Pancreas (tissue), 10 donors: Measurements from ENCODE around the gene TTC38. TPM values are rescaled to one million over a fixed set of nuclear protein-coding genes. Genes with fewer than 3 reads are reported as not detected.
A peak's percentile ranks its signal among the peaks of the same experiment; 100 is the strongest.
"Not testable (repeated sequence)": the region's sequence is repeated elsewhere in the genome, so short reads cannot be mapped to it uniquely, and the experiment has no call there.

Source experiments
- ATAC-seq, 4 donors: fragments of 200-7000 bp; cut with Tn5 transposase; one replicate each; pipeline versions ENCODE4 v1.8.0 to v1.9.1; 2020; ENCODE audit warnings: mild to moderate bottlenecking in 4 of 4, moderate library complexity in 4 of 4
- DNase-seq, 6 donors: peaks; one replicate each; pipeline ENCODE4 v3.0.0-alpha.2; 2020
- FAIRE-seq: peaks from 2 replicates; lab custom pipeline; 2012; peaks lifted over from hg19 to GRCh38; lab: Jason Lieb, UNC
- H3K27ac ChIP-seq, 4 donors: fragments of 200-600 bp; sonication (generic); 1 replicate in 3 of 4; 2 replicates in 1 of 4; pipeline versions ENCODE4 v1.5.0 to v1.8.0; 2020
- H3K27me3 ChIP-seq, 4 donors: fragments of 200-600 bp; one replicate each; pipeline ENCODE4 v1.8.0; 2021
- H3K36me3 ChIP-seq, 3 donors: fragments of 200-600 bp; sonication (generic) in 1 of 3; one replicate each; pipeline versions ENCODE4 v1.5.0 to v1.8.0; 2020 to 2021
- H3K4me1 ChIP-seq, 3 donors: fragments of 200-600 bp; one replicate each; pipeline ENCODE4 v1.8.0; 2021
- H3K4me3 ChIP-seq, 4 donors: fragments of 200-600 bp; sonication (generic) in 2 of 4; one replicate each; pipeline versions ENCODE4 v1.5.0 to v1.8.0; 2020 to 2021
- H3K9me3 ChIP-seq, 4 donors: fragments of 200-600 bp; one replicate each; pipeline ENCODE4 v1.8.0; 2021
- WGBS, 2 donors: extraction: QIAGEN DNeasy Blood & Tissue Kit; methylation state at CpG; one replicate each; pipeline ENCODE4 v1.1.7; 2013; 5-methylcytosine and 5-hydroxymethylcytosine counted together
- intact Hi-C, 3 donors: fragments of 100-400 bp; cut with DNase I; formaldehyde crosslinking; loops; one replicate each; pipeline versions ENCODE4 v1.11.1 to v1.14.2; 2022
- polyA plus RNA-seq, 2 donors: library from polyadenylated mRNA; stranded (reverse); fragments of 200-250 nt; gene quantifications; one replicate each; pipeline ENCODE4 v1.2.3, GENCODE V29; 2013
- total RNA-seq, 6 donors: library from RNA; stranded (reverse); fragmentation: NEBNext Ultra II Directional in 4 of 6; extraction: Animal tissue kit (Norgen Biotek cat#: 25700) in 4 of 6; gene quantifications; one replicate each; pipeline versions ENCODE4 v1.2.1 to v1.2.4, GENCODE V29; 2021 to 2023
- TF ChIP-seq, protein P1 (sequence below), 4 donors: fragments of 200-600 bp; sonication (generic) in 3 of 4; IDR thresholded peaks; one replicate each; pipeline versions ENCODE4 v1.5.0 to v1.8.0; 2021; ENCODE audit warnings: antibody characterized with exemption in 4 of 4
- donor health status: healthy with polysubstance abuse.
- donor health status: DM: no; HTN: no; CAD: no; lungs with moderate emphysema.
- donor health status: DM: no; HTN: no; CAD: no.
- donor health status: control.
- donor health status: control.
- donor health status: Bipolar disorder and iron deficiency.
- donor health status: DM: yes; HTN: yes; CAD: no.
- donor health status: DM: no; HTN: no; CAD: no.
- donor health status: DM: no; HTN: no; CAD: no.
- donor health status: DM: yes; HTN: yes; CAD: no.

The TTC38 gene
- total and polyA plus RNA-seq, 8 donors: 18.6 to 32.8 (median 23.3) TPM

DNA sequence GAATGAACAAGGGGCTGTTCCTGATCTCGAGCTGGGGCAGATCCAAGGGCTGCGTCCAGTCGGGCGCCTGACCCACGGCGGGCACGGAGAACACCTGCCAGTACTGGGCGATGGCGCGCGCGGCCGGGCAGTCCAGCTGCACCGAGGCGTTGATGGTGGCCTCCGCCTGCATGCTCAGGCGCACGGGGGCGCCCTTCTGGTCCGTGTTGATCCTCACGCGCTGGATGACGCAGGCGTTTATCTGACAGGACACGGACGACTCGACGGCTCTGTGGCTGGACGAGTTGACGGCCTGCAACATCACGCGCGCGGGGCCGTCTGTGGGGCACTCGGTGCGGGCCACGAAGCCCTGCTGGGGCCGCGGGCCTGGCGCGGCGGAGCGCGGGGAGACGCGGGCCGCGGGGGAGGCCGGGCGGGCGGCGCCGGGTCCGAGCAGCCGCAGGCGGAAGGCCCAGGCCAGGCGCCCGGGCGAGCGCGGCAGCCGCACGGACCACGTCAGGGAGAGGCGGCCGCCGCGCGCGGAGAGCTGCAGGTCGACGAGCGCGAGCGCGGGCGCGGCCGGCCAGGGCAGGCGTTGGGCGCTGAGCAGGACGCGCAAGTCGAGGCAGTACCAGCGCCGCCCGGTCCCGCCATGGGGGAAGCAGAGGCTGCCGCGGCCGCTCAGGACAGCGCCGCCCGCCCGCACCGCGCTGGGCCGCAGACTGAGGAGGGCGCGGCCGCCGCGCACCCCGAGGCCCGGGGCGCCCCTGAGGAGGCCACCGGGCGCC is 5.2 kb upstream of the TTC38 start:
- peaks cover 7 to 9% (median 8%) of the 10 kb centered on the region in 3 donors for H3K4me1 ChIP-seq
- no peaks in the 10 kb centered on the region for H3K9me3 ChIP-seq
- DNase-seq: peak in 4 of 6 donors; percentile 31 to 72 (median 62)
- no peaks in the 10 kb centered on the region for H3K27me3 ChIP-seq
- peak overlapping the region in 1 of 4 donors; percentile 1 for H3K4me3 ChIP-seq
- H3K36me3 ChIP-seq: no peaks in the 10 kb centered on the region
- no peak overlapping the region for H3K27ac ChIP-seq
- FAIRE-seq: no peak
- TF ChIP-seq, protein P1, sequence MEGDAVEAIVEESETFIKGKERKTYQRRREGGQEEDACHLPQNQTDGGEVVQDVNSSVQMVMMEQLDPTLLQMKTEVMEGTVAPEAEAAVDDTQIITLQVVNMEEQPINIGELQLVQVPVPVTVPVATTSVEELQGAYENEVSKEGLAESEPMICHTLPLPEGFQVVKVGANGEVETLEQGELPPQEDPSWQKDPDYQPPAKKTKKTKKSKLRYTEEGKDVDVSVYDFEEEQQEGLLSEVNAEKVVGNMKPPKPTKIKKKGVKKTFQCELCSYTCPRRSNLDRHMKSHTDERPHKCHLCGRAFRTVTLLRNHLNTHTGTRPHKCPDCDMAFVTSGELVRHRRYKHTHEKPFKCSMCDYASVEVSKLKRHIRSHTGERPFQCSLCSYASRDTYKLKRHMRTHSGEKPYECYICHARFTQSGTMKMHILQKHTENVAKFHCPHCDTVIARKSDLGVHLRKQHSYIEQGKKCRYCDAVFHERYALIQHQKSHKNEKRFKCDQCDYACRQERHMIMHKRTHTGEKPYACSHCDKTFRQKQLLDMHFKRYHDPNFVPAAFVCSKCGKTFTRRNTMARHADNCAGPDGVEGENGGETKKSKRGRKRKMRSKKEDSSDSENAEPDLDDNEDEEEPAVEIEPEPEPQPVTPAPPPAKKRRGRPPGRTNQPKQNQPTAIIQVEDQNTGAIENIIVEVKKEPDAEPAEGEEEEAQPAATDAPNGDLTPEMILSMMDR (IDR thresholded peaks at IDR 0.05): no peak
- intact Hi-C loops: no loop called here
- WGBS, 2 donors: 14 to 23% methylated on average over 80 to 109 of the region's 109 CpGs
- peak in 3 of 4 donors; percentile 18 to 67 (median 24) for ATAC-seq

DNA sequence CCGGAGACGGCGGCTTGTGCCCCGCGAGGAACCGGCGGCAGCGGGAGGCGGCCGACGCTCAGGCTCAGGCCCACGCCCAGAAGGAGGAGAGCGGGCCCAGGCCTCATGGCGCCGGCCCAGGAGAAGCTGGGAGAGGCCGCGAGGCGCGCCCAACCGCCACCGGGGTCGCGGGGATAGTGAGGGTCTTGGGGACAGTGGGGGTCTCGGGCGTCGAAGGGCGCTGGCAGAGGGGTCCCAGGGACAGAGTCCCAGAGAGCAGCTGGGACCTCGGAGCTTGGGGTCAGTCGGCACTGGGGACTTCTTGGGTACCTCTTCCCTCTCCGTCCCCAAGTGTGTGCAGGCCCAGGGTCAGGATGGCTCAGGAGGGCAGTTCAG is 4.6 kb upstream of the TTC38 start, which contains the start of gene PKDREJ:
Gene PKDREJ (minus strand): TSS at position 128 of the 375 bp plus-strand sequence. CDS start 21 bp downstream, at position 107.
- Histone ChIP-seq H3K27ac (no peak within 1 kb of the TSS), H3K27me3 (no peaks in the 10 kb centered on the region), H3K4me3 (peak within 1 kb of the TSS in 1 of 4 donors; percentile 1), H3K9me3 (no peaks in the 10 kb centered on the region), H3K36me3 (no peaks in the 10 kb centered on the region), H3K4me1 (peaks cover 7 to 9% (median 8%) of the 10 kb centered on the region in 3 donors)
- DNase-seq (peak in 1 of 6 donors; percentile 67), FAIRE-seq (no peak), ATAC-seq (no peak)
- WGBS, 2 donors: 55 to 65% methylated on average over 18 to 30 of the region's 30 CpGs
- intact Hi-C loops: no loop called here
- TF ChIP-seq, protein P1 (IDR thresholded peaks at IDR 0.05): no peak

DNA sequence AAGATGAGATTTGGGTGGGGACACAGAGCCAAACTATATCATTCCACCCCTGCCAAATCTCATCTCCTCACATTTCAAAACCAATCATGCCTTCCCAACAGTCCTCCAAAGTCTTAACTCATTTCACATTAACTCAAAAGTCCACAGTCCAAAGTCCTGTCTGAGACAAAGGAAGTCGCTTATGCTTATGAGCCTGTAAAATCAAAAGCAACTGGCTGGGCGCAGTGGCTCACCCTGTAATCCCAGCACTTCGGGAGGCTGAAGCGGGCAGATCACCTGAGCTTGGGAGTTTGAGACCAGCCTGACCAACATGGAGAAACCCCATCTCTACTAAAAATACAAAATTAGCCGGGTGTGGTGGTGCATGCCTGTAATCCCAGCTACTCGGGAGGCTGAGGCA is 3.3 kb upstream of the TTC38 start:
- H3K9me3 ChIP-seq, H3K4me3 ChIP-seq, ATAC-seq, FAIRE-seq, intact Hi-C loops, DNase-seq, H3K27me3 ChIP-seq, H3K36me3 ChIP-seq, H3K27ac ChIP-seq: not testable (repeated sequence)
- WGBS, 2 donors: 70 to 71% methylated on average over 5 to 6 of the region's 6 CpGs
- peaks cover 8 to 19% (median 9%) of the 10 kb centered on the region in 3 donors for H3K4me1 ChIP-seq

DNA sequence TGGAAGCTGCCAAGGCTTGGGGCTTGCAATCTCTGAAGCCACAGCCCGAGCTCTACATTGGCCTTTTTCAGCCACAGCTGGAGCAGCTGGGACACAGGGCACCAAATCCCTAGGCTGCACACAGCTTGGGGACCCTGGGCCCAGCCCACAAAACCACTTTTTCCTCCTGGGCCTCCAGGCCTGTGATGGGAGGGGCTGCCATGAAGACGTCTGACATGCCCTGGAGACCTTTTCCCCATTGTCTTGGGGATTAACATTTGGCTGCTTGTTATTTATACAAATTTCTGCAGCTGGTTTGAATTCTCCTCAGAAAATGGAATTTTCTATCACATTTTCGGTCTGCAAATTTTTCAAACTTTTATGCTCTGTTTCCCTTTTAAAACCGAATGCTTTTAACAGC is 2.2 kb upstream of the TTC38 start:
- H3K27ac ChIP-seq, H3K27me3 ChIP-seq, DNase-seq, ATAC-seq, H3K9me3 ChIP-seq, H3K36me3 ChIP-seq, FAIRE-seq, intact Hi-C loops, H3K4me3 ChIP-seq: not testable (repeated sequence)
- WGBS, 2 donors: 95 to 100% methylated on average over 4 of the region's 4 CpGs
- peaks cover 8 to 20% (median 9%) of the 10 kb centered on the region in 3 donors for H3K4me1 ChIP-seq

DNA sequence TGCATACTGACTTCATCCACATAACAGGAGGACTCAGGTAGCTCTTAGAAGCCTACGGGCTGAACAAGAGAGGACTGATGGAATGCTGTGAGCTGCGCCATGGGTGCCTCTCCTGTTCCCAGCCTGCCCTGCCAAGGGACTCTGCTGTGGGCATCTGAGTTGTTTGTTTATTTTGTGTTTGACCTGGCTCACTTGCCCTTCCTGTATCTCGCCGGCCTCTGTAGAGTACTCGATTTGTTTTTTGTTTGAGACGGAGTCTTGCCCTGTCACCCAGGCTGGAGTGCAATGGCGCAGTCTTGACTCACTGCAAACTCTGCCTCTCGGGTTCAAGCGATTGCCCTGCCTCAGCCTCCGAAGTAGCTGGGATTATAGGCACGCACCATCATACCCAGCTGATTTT is 1.8 kb downstream of the TTC38 start:
- H3K27me3 ChIP-seq: no peaks in the 10 kb centered on the region
- H3K9me3 ChIP-seq: no peaks in the 10 kb centered on the region
- intact Hi-C loops: no loop called here
- H3K4me3 ChIP-seq: no peak overlapping the region
- H3K27ac ChIP-seq: peak overlapping the region in 1 of 4 donors; percentile 5
- peaks cover 8 to 20% (median 9%) of the 10 kb centered on the region in 3 donors for H3K4me1 ChIP-seq
- H3K36me3 ChIP-seq: peaks cover 0 to 15% (median 12%) of the 10 kb centered on the region in 3 donors
- ATAC-seq: peak in 2 of 4 donors; percentile 9 to 15
- TF ChIP-seq, protein P1 (IDR thresholded peaks at IDR 0.05): no peak
- FAIRE-seq: no peak
- WGBS, 2 donors: 48 to 54% methylated on average over 11 of the region's 11 CpGs
- DNase-seq: peak in 1 of 6 donors; percentile 37
